ENCODE data around the gene COL4A2. TPM values are rescaled to one million over a fixed set of nuclear protein-coding genes. Genes with fewer than 3 reads are reported as not detected.

The COL4A2 gene
- total and polyA plus RNA-seq, 11 donors, result 92.4 to 377 (median 166) TPM

DNA sequence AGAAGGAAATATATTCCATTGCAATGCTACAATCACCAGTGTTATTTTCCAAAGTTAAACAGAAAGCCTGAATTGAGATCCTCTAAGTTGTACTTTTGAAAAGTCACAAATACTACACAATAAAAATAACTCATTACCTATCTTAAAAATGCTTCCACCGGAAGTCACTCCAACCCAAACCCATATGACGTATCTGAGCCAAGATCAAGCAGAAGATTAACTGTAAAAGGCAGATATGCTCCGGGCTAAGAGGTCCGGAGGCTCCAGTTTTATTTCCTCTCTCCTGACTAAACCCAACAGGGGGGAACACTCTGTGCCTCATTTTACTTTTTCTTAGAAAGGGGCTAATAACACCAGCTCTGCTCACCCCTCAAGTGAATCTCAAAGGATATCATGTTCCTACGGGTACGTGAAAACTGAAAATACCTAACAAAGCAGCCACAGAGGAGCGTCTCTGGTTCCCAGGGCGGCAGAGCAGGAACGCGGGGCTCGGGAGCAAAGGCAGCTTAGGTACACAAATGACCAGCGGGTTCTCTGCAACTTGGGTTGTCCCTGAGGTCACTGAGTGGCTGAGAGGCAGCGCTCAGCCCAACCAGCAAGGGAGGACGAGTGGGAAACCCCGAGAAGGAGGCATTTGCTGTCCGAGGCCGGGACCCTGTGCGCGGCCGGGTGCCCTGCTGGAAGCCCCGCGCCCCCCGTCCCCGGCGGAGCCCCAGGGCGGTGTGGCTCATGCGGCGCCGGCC is 253.7 kb downstream of the COL4A2 start:
- intact Hi-C loops (cut with DNase I), result loop anchor here in 9 of 10 donors (1.0 to 10.0 kb wide), 10 partner anchors 35 to 328 kb away; no protein-coding TSS in a partner anchor
- H3K27me3 ChIP-seq, result no peaks in the 10 kb centered on the region
- peaks cover 0 to 43% (median 19%) of the 10 kb centered on the region in 12 donors for H3K4me1 ChIP-seq
- ATAC-seq, result peak; percentile 11 to 53 (median 37)
- peak overlapping the region; percentile 68 to 96 (median 82) for H3K4me3 ChIP-seq
- peak in 3 of 5 donors; percentile 39 to 58 (median 51) for DNase-seq
- H3K9me3 ChIP-seq, result peaks cover 0 to 8% (median 0%) of the 10 kb centered on the region in 12 donors
- 0 to 1% (median 0%) methylated on average over 14 to 29 of the region's 29 CpGs for WGBS, 4 donors
- TF ChIP-seq, protein P1, sequence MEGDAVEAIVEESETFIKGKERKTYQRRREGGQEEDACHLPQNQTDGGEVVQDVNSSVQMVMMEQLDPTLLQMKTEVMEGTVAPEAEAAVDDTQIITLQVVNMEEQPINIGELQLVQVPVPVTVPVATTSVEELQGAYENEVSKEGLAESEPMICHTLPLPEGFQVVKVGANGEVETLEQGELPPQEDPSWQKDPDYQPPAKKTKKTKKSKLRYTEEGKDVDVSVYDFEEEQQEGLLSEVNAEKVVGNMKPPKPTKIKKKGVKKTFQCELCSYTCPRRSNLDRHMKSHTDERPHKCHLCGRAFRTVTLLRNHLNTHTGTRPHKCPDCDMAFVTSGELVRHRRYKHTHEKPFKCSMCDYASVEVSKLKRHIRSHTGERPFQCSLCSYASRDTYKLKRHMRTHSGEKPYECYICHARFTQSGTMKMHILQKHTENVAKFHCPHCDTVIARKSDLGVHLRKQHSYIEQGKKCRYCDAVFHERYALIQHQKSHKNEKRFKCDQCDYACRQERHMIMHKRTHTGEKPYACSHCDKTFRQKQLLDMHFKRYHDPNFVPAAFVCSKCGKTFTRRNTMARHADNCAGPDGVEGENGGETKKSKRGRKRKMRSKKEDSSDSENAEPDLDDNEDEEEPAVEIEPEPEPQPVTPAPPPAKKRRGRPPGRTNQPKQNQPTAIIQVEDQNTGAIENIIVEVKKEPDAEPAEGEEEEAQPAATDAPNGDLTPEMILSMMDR (IDR thresholded peaks at IDR 0.05), result no peak
- TF ChIP-seq POLR2A (IDR thresholded peaks at IDR 0.05), result no peak
- peak overlapping the region; percentile 83 to 97 (median 94) for H3K27ac ChIP-seq
- peaks cover 0 to 17% (median 0%) of the 10 kb centered on the region in 9 donors for H3K36me3 ChIP-seq

DNA sequence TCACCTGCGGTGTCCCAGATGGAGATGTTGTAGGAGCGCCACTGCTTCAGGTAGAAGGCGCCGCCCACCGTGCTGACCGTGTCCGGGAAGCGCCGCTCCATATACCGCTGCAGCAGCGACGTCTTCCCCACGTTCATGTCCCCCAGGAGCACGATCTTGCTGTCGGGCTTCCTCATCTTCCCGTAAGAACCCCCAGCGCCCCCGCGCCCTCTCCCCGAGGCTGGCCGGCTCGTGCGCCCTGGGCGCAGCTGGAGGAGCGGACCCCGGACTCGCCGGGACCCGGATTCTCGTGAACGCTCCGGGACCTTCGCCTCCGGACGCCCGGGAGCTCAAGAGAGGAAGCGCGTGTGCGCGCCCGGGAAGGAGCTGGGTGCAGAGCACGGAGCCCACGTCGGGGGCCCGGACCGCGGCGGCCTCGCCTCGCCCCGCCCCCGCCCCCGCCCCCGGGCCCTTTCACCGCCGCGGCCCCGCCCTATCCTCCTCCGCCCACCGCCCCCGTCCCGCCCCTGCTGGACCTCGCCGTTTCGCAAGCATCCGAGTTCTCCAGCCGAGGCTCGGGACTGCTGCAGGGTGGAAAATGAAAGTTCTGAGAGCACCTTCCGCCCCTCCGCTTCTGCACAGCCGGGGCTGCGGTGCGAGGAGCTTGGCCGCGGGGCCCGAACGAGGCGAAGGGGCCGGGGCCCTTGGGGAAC is 254.4 kb downstream of the COL4A2 start, which contains the start of gene RAB20:
TSS of gene RAB20 (minus strand) at position 379 of the 692 bp plus-strand sequence. CDS start at position 176, 203 bp downstream.
- ATAC-seq (peak; percentile 79 to 87 (median 86)), DNase-seq (peak; percentile 91 to 94 (median 92))
- peak within 1 kb of the TSS; percentile 68 to 96 (median 82) for H3K4me3 ChIP-seq
- TF ChIP-seq, protein P1 (IDR thresholded peaks at IDR 0.05), result no peak
- peak in 1 of 2 donors; percentile 46 for TF ChIP-seq POLR2A (IDR thresholded peaks at IDR 0.05)
- 0 to 1% (median 1%) methylated on average over 19 to 79 of the region's 79 CpGs for whole genome bisulfite sequencing, 4 donors
- peaks cover 0 to 8% (median 0%) of the 10 kb centered on the region in 12 donors for H3K9me3 ChIP-seq
- peaks cover 0 to 15% (median 0%) of the 10 kb centered on the region in 9 donors for H3K36me3 ChIP-seq
- peaks cover 0 to 40% (median 19%) of the 10 kb centered on the region in 12 donors for H3K4me1 ChIP-seq
- H3K27ac ChIP-seq, result peak within 1 kb of the TSS; percentile 83 to 97 (median 94)
- intact Hi-C loops (cut with DNase I), result loop anchor here in 9 of 10 donors (1.0 to 10.0 kb wide), 9 partner anchors 37 to 329 kb away; no protein-coding TSS in a partner anchor
- H3K27me3 ChIP-seq, result no peaks in the 10 kb centered on the region

DNA sequence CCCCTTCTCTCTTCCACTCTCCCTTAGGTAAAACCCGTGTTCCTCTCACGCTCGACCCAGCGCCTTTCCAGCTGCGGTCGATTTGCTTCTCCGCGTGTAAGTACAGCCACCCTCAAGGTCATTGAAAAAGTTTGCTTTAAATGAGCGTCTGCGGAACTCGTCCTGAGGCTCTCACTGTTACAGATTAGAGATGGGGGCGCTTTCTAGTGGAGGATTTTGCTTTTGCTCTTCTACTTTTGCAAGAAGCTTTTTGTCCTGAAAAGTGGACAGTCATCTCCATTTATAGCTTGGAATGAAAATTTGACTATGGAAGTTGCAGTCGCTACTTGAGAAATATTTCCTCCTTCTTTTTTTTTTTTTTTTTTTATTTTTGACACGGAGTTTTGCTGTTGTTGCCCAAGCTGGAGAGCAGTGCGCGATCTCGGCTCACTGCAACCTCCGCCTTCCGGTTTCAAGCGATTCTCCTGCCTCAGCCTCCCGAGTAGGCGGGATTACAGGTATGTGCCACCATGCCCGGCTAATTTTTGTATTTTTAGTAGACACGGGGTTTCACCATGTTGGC is 255.0 kb downstream of the COL4A2 start:
- ATAC-seq (peak in 1 of 4 donors; percentile 19), DNase-seq (no peak)
- WGBS, 4 donors, result 13 to 19% (median 16%) methylated on average over 24 of the region's 24 CpGs
- Histone ChIP-seq H3K4me1 (peaks cover 0 to 40% (median 19%) of the 10 kb centered on the region in 12 donors), H3K36me3 (peaks cover 0 to 9% (median 0%) of the 10 kb centered on the region in 9 donors), H3K27me3 (no peaks in the 10 kb centered on the region), H3K27ac (peak overlapping the region; percentile 83 to 97 (median 94)), H3K4me3 (peak overlapping the region; percentile 68 to 96 (median 82)), H3K9me3 (peaks cover 0 to 3% (median 0%) of the 10 kb centered on the region in 12 donors)
- intact Hi-C loops (cut with DNase I), result loop anchor here in 8 of 10 donors (5.0 to 10.0 kb wide), 6 partner anchors 47 to 330 kb away; no protein-coding TSS in a partner anchor
- TF ChIP-seq POLR2A (IDR thresholded peaks at IDR 0.05), result no peak

Small RNA genes lying within 50 kb of the gene (microRNA-seq; reads per million reads assigned to microRNA genes)
- 0 reads per million in 4 donors for gene MIR8073

Other genes with a start within 250 kb of the COL4A2 start
- 100 to 1,000 TPM in 8 of 9 donors, 10 to 100 TPM in 1; 91.9 to 428 (median 184) TPM for gene COL4A1, start 127 bp upstream of the COL4A2 start, total RNA-seq
- 100 to 1,000 TPM in 1 of 2 donors, 10 to 100 TPM in 1; 52.6 to 194 TPM for gene COL4A1, start 127 bp upstream of the COL4A2 start, polyA plus RNA-seq